Right renal pelvis (tissue), 4 donors: ENCODE measurements around the gene DPYSL3. TPM values are rescaled to one million over a fixed set of nuclear protein-coding genes. Genes with fewer than 3 reads are reported as not detected.
A peak's percentile ranks its signal among the peaks of the same experiment; 100 is the strongest.

Source experiments
- DNase-seq, 4 donors: peaks; one replicate each; pipeline ENCODE4 v3.0.0-alpha.2; 2013; ENCODE audit warnings: low read depth in 4 of 4, low spot score in 3 of 4, missing footprints in 1 of 4
- polyA plus RNA-seq, 4 donors: library from polyadenylated mRNA; unstranded; fragments of 120-200 nt; gene quantifications; one replicate each; pipeline ENCODE4 v1.2.1, GENCODE V29; 2013; ENCODE audit not compliant: insufficient read length in 4 of 4

The DPYSL3 gene
- polyA plus RNA-seq, 4 donors, result 36.8 to 43.3 (median 39.5) TPM

GRCh38 chr5:147517383-147517782 lies 7.5 kb upstream of the DPYSL3 start:
- no peak for DNase-seq

- no peak for DNase-seq
These were observed 5.4 kb upstream of the DPYSL3 start for GRCh38 chr5:147515269-147515668.

DNA sequence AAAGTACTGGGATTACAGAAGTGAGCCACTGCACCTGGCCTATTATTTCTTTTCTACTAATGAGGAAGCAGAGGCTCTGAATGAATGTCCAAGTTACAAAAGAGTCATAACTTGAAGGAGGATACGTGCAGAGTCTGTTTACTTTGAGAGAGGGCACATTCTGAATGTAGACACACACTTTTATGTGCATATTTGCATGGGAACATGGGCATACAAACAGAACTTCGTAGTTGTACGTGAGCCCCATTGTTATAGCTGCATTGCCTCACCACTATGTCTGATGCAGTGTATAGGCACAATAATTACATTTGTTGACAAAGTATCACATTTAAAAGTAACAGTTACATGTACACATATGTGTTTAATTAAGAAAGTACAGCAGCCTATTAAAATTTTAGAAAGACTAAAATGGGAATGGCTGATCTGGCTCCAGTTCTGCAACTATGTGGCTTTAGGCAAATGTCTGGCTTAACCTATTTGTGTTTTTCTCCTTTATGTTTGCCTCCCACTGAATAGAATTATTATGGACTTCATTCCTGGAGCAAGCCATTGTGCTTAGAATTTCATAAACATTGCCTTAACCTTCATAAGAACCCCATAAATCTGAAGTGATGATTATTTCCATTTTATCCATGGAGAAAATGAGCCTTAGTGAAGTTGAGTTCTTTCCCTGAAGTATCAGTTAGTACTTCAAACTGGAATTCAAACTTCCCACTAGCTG lies 3.0 kb upstream of the DPYSL3 start:
- no peak for DNase-seq

GRCh38 chr5:147510885-147511284 lies 1.0 kb upstream of the DPYSL3 start:
- DNase-seq, result no peak

GRCh38 chr5:147509041-147509709 lies 693 bp downstream of the DPYSL3 start:
- DNase-seq, result no peak

DNA sequence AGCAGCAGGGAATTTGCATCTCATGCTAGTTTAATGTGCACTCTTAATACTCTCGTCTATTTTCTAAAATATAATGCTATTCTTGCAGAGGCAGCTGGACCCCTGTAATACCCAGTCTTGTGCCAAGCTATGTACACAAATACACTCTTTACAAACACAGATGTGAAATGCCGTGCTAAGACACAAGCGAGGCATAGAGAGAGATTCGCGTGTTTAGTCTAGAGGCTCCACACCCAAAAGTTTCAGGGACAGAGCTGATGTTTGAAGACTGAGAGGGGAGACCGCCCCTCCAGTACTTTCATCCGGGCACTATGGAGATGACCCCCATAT lies 1.2 kb downstream of the DPYSL3 start:
- no peak for DNase-seq

DNA sequence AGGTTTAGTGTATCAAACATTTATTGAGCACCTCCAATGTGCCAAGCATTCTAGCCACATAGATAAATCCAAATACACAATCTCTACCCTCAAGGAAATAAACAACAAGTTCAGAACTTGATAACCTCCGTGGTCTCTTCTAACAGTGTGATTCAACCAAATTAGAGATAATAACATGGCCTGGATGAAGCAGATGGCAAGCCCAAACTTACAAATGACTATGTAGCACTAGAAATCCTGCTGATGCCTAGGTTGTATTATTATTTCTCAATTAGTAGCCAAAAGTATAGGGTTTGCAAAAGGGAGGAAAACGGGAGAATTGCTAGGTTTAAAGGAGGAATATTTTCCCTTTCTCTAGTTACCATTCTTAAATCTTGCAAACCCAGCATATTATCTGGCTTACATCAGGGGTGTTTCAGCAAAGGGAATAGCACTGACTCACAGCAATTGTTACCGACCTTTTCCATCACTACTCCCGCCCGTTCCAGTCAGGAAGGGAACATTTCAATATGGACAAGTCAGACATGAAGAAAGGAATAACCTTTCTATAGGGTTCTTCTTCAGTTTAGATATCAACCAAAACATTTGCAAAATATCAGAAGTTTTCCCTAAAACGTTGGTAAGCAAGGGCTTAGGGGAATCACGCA lies 2.3 kb downstream of the DPYSL3 start:
- DNase-seq, result no peak

- no peak for DNase-seq
These were observed 5.3 kb downstream of the DPYSL3 start for GRCh38 chr5:147504535-147504934.

GRCh38 chr5:147504011-147504410 lies 5.9 kb downstream of the DPYSL3 start:
- no peak for DNase-seq

GRCh38 chr5:147490989-147491388 lies 18.9 kb downstream of the DPYSL3 start:
- no peak for DNase-seq

GRCh38 chr5:147487031-147487750 lies 22.7 kb downstream of the DPYSL3 start:
- DNase-seq, result no peak

GRCh38 chr5:147485814-147486213 lies 24.1 kb downstream of the DPYSL3 start:
- no peak for DNase-seq

GRCh38 chr5:147485046-147485445 lies 24.8 kb downstream of the DPYSL3 start:
- no peak for DNase-seq

DNA sequence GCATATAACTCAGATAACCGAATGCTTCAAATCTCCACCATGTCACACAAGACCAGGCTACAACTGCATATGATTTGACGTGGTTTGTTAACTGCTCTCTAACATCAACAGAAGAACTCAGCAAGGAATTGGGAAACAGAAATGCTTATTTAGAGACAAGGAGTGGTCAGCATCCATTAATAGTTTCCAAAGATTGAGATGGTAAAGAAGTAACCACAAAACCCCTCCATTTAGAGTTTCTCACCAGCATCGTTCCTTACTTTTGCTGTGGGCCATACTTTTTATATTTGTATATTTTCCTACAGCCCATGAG lies 25.2 kb downstream of the DPYSL3 start:
- DNase-seq, result no peak

DNA sequence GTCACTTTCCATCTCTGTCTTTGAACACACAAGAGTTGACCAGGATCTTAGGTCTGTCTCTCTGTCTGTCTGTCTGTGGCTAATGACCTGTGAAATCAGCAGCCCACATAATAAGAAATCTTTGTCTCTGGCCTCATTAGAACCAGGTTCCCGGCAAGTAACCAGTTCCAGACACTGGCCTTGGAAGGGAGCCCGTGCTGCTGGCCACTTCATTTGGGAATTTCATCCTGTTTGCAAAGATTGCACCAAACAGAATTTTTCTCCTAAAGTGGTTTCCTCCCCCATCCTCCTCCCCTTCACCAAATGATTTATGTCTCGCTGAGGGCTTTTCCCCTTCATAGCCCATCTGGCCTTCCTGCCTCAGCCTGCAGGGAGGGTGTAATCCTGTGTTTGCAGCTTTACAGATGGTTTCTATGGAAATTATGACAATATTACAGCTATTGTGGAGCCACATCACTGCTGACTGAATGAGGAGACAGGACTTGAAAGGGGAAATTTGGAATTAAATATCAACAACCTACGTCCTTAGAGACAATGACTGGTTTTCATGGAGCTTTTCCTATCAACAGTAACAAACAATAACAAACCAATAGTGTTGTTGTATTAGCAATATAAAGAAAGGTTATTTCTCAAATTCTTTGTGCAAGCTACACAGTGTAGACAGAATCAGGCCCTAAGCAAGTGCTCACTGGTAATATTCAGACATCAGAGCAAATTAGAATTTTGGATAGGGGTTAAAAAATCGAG lies 25.7 kb downstream of the DPYSL3 start:
- DNase-seq, result peak; percentile 25 to 58 (median 47)

GRCh38 chr5:147483188-147483790 lies 26.6 kb downstream of the DPYSL3 start:
- DNase-seq, result no peak

DNA sequence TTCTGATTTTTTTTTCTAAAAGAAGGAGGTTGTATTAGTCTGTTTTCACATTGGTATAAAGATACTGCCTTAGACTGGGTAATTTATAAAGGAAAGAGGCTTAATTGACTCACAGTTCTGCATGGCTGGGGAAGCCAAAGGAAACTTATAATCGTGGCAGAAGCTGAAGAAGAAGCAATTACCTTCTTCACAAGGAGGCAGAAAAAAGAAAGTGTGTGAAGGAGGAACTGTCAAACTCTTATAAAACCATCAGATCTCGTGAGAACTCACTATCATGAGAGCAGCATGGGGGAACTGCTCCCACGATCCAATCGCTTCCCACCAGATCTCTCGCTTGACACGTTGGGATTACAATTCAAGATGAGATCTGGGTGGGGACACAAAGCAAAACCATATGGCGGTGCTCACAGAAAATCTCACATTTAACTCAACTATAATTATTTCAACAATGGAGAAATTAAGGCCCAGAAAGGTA lies 27.1 kb downstream of the DPYSL3 start:
- no peak for DNase-seq

DNA sequence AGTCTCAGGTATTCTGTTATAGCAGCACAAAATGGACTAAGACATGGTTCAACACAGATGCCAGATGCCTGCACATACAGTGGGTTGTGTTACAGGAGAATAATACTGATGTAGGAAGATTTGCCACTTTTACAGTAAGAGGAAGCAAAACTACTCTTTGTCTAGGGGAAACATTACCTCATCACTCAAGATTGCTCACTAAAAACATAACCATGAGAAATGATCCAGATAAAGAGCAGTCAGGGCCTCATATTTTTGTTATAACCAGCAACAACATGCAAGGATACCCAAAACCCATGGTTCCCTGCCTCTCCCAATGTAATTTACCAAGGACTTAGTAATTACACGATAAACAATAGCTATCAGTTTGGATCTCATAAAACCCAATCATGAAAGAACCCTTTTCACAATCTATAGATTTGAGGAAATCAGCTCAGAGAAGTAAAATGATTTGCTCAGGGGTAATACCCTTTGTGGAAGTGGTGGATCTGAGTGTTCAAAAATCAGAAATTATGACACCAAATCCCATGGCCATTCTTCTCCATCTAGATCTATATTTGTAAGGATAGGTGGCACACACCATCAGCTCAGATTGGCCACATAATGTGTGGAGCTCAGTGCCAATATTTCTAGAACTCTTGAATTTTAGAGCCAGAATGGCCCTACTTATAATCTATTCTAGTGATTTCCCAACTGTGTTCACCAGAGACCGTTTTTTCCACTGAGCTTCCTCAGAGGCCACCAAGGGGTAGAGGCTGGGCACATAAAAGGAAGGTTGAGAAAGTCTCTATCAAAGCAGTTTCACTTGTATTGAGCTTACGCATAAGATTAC lies 27.8 kb downstream of the DPYSL3 start:
- no peak for DNase-seq

GRCh38 chr5:147481376-147481775 lies 28.5 kb downstream of the DPYSL3 start:
- DNase-seq, result no peak
